HFF-Myc (cell line): Measurements from ENCODE around the gene GJD3.
A peak's percentile ranks its signal among the peaks of the same experiment; 100 is the strongest.

Experiments
- DNase-seq: peaks from one replicate; pipeline ENCODE4 v3.0.0-alpha.2; 2011; ENCODE audit warnings: low read depth; ENCODE audit errors: extremely low read depth
- H3K4me3 ChIP-seq: replicated peaks from 2 replicates; pipeline ENCODE4 v1.5.1; 2011; ENCODE audit warnings: low read depth, mild to moderate bottlenecking, control low read depth, low read length
- CTCF ChIP-seq: IDR thresholded peaks from 2 replicates; pipeline ENCODE4 v1.5.1; 2012; ENCODE audit warnings: mild to moderate bottlenecking, low read depth, low read length, control low read depth; ENCODE audit errors: missing control alignments

Gene GJD3

GRCh38 chr17:40323391-40324381, 40.9 kb downstream of the GJD3 start:
- TF ChIP-seq CTCF, result no peak
- H3K4me3 ChIP-seq, result peak overlapping the region; percentile 13; the same call in 1 of the 2 replicates
- DNase-seq, result no peak

GRCh38 chr17:40322358-40323315, 41.9 kb downstream of the GJD3 start:
- DNase-seq, result no peak
- TF ChIP-seq CTCF, result no peak
- peak overlapping the region; percentile 97 for H3K4me3 ChIP-seq

GRCh38 chr17:40321961-40322357, 42.6 kb downstream of the GJD3 start:
- H3K4me3 ChIP-seq, result peak overlapping the region; percentile 97
- TF ChIP-seq CTCF, result no peak
- no peak for DNase-seq

- no peak for DNase-seq
- no peak for TF ChIP-seq CTCF
- H3K4me3 ChIP-seq, result peak overlapping the region; percentile 97
Observed at GRCh38 chr17:40321524-40321929, 43.0 kb downstream of the GJD3 start.

- TF ChIP-seq CTCF, result no peak
- no peak for DNase-seq
- H3K4me3 ChIP-seq, result peak overlapping the region; percentile 97
Observed at GRCh38 chr17:40320756-40321523, 43.6 kb downstream of the GJD3 start.
